Tibial artery (tissue), 4 donors: ENCODE results near the gene TMEM63A.

Source experiments
- DNase-seq, 2 donors: peaks; one replicate each; pipeline ENCODE4 v3.0.0-alpha.2; 2019
- H3K27ac ChIP-seq, 2 donors: fragments of 200-600 bp; sonication (generic) in 1 of 2; 1 replicate in 1 of 2; 2 replicates in 1 of 2; pipeline ENCODE4 v1.5.1; 2018 to 2019; ENCODE audit warnings: mild to moderate bottlenecking in 1 of 2
- H3K27me3 ChIP-seq, 2 donors: fragments of 200-600 bp; sonication (generic) in 1 of 2; one replicate each; pipeline versions ENCODE4 v1.5.1 to v1.6.0; 2016 to 2019
- H3K36me3 ChIP-seq, 3 donors: fragments of 200-600 bp; sonication (generic) in 2 of 3; one replicate each; pipeline ENCODE4 v1.5.1; 2016 to 2019; ENCODE audit warnings: mild to moderate bottlenecking in 2 of 3
- H3K4me1 ChIP-seq, 4 donors: fragments of 200-600 bp; sonication (generic) in 2 of 4; 1 replicate in 3 of 4; 2 replicates in 1 of 4; pipeline ENCODE4 v1.5.1; 2016 to 2019
- H3K4me3 ChIP-seq, 2 donors: fragments of 200-600 bp; sonication (generic) in 1 of 2; 1 replicate in 1 of 2; 2 replicates in 1 of 2; pipeline ENCODE4 v1.5.1; 2018 to 2019; ENCODE audit warnings: mild to moderate bottlenecking in 2 of 2
- H3K9me3 ChIP-seq, 3 donors: fragments of 200-600 bp; sonication (generic) in 1 of 3; one replicate each; pipeline ENCODE4 v1.5.1; 2016 to 2019
- CTCF ChIP-seq, 2 experiments: fragments of 200-600 bp in 1 of 2; fragments of 450-650 bp in 1 of 2; IDR thresholded peaks; one replicate each; pipeline ENCODE4 v1.5.1; 2017 to 2019; ENCODE audit warnings: antibody characterized with exemption in 2 of 2, mild to moderate bottlenecking in 1 of 2, moderate library complexity in 1 of 2
- intact Hi-C: fragments of 100-400 bp; cut with DNase I; formaldehyde crosslinking; loops from one replicate; pipeline ENCODE4 v1.15.0; 2023; ENCODE audit warnings: low total_unique reads

Gene TMEM63A

GRCh38 chr1:225860876-225861441 is 21.2 kb downstream of the TMEM63A start:
- H3K36me3 ChIP-seq, result peaks cover 62 to 99% (median 76%) of the 10 kb centered on the region in 3 donors

GRCh38 chr1:225860107-225860506 is 22.1 kb downstream of the TMEM63A start:
- Histone ChIP-seq H3K4me1 (peaks cover 0 to 17% (median 2%) of the 10 kb centered on the region in 4 donors), H3K27me3 (no peaks in the 10 kb centered on the region), H3K4me3 (no peak overlapping the region), H3K27ac (no peak overlapping the region), H3K36me3 (peaks cover 55 to 99% (median 76%) of the 10 kb centered on the region in 3 donors), H3K9me3 (no peaks in the 10 kb centered on the region)
- TF ChIP-seq CTCF (IDR thresholded peaks at IDR 0.05), result no peak
- no peak for DNase-seq
- intact Hi-C loops, result no loop called here

More at GRCh38 chr1:225860876-225861441, 21.2 kb downstream of the TMEM63A start:
- no peak for TF ChIP-seq CTCF (IDR thresholded peaks at IDR 0.05)
- Histone ChIP-seq H3K27me3 (no peaks in the 10 kb centered on the region), H3K27ac (no peak overlapping the region), H3K4me3 (no peak overlapping the region), H3K9me3 (no peaks in the 10 kb centered on the region), H3K4me1 (peaks cover 0 to 17% (median 2%) of the 10 kb centered on the region in 4 donors)
- intact Hi-C loops, result no loop called here
- DNase-seq, result no peak

- intact Hi-C loops, result no loop called here
- H3K36me3 ChIP-seq, result peaks cover 58 to 99% (median 78%) of the 10 kb centered on the region in 3 donors
Measured at GRCh38 chr1:225859151-225859550, 23.0 kb downstream of the TMEM63A start.

GRCh38 chr1:225857256-225857655 is 24.9 kb downstream of the TMEM63A start:
- intact Hi-C loops, result no loop called here
- peaks cover 63 to 99% (median 89%) of the 10 kb centered on the region in 3 donors for H3K36me3 ChIP-seq
- H3K27ac ChIP-seq, result no peak overlapping the region
- no peaks in the 10 kb centered on the region for H3K27me3 ChIP-seq
- H3K9me3 ChIP-seq, result no peaks in the 10 kb centered on the region
- no peaks in the 10 kb centered on the region for H3K4me1 ChIP-seq
- DNase-seq, result no peak
- no peak overlapping the region for H3K4me3 ChIP-seq
- no peak for TF ChIP-seq CTCF (IDR thresholded peaks at IDR 0.05)

More at GRCh38 chr1:225859151-225859550, 23.0 kb downstream of the TMEM63A start:
- H3K27ac ChIP-seq, result no peak overlapping the region
- no peak for DNase-seq
- no peak for TF ChIP-seq CTCF (IDR thresholded peaks at IDR 0.05)
- peaks cover 0 to 15% (median 2%) of the 10 kb centered on the region in 4 donors for H3K4me1 ChIP-seq
- no peaks in the 10 kb centered on the region for H3K27me3 ChIP-seq
- H3K9me3 ChIP-seq, result no peaks in the 10 kb centered on the region
- no peak overlapping the region for H3K4me3 ChIP-seq

GRCh38 chr1:225855503-225856300 is 26.5 kb downstream of the TMEM63A start:
- intact Hi-C loops, result no loop called here
- Histone ChIP-seq H3K27ac (no peak overlapping the region), H3K27me3 (no peaks in the 10 kb centered on the region), H3K4me1 (no peaks in the 10 kb centered on the region), H3K9me3 (no peaks in the 10 kb centered on the region), H3K4me3 (no peak overlapping the region), H3K36me3 (peaks cover 56 to 99% (median 79%) of the 10 kb centered on the region in 3 donors)
- TF ChIP-seq CTCF (IDR thresholded peaks at IDR 0.05), result no peak
- DNase-seq, result no peak
